Measurements from ENCODE around the gene OR12D3.
"Not testable (repeated sequence)": the region's sequence is repeated elsewhere in the genome, so short reads cannot be mapped to it uniquely, and the experiment has no call there.

The OR12D3 gene

GRCh38 chr6:29375191-29375590, at the start of gene OR12D3:
Gene OR12D3, minus strand, starts transcription at chr6:29375291. Its CDS starts 4 bp downstream, at chr6:29375287.
- no peak for DNase-seq

- no peak for DNase-seq
Measured at GRCh38 chr6:29424575-29424974, 49.5 kb upstream of the OR12D3 start.

- no peak for DNase-seq
Measured at GRCh38 chr6:29424168-29424567, 49.1 kb upstream of the OR12D3 start.

GRCh38 chr6:29419516-29419915, 44.4 kb upstream of the OR12D3 start:
- DNase-seq = no peak

GRCh38 chr6:29414588-29414987, 39.5 kb upstream of the OR12D3 start, which contains the start of gene OR12D1:
Gene OR12D1, plus strand, starts transcription at chr6:29414928.
- no peak for DNase-seq

- no peak for DNase-seq
Measured at GRCh38 chr6:29403801-29404200, 28.7 kb upstream of the OR12D3 start.

- DNase-seq = no peak
Measured at GRCh38 chr6:29399525-29399924, 24.4 kb upstream of the OR12D3 start.

GRCh38 chr6:29395331-29395730, 20.2 kb upstream of the OR12D3 start, which contains the start of gene OR12D2:
Gene OR12D2, plus strand, starts transcription at chr6:29395631. Its CDS starts 1,069 bp downstream, at chr6:29396700.
- DNase-seq = no peak

GRCh38 chr6:29388533-29388932, 13.4 kb upstream of the OR12D3 start:
- no peak for DNase-seq

GRCh38 chr6:29376003-29376402, 912 bp upstream of the OR12D3 start:
- no peak for DNase-seq

GRCh38 chr6:29368765-29369164, 6.3 kb downstream of the OR12D3 start, which contains the start of gene OR5V1:
Gene OR5V1, minus strand, starts transcription at chr6:29368865. Its CDS starts 12,670 bp downstream, at chr6:29356195.
- no peak for DNase-seq

- no peak for DNase-seq
Measured at GRCh38 chr6:29355603-29356002, 19.5 kb downstream of the OR12D3 start.

GRCh38 chr6:29354980-29355379, 20.1 kb downstream of the OR12D3 start:
- DNase-seq = no peak

- DNase-seq = not testable (repeated sequence)
Measured at GRCh38 chr6:29349348-29349747, 25.7 kb downstream of the OR12D3 start.

- no peak for DNase-seq
Measured at GRCh38 chr6:29345380-29345779, 29.7 kb downstream of the OR12D3 start.

- DNase-seq = no peak
Measured at GRCh38 chr6:29336269-29336668, 38.8 kb downstream of the OR12D3 start.

- no peak for DNase-seq
Measured at GRCh38 chr6:29332676-29333075, 42.4 kb downstream of the OR12D3 start.

GRCh38 chr6:29325777-29326176, 49.3 kb downstream of the OR12D3 start:
- DNase-seq = no peak

All from RPMI8226 (cell line).